GM19238 (cell line): Measurements from ENCODE around the gene ENTPD7.

ENCODE experiments used
- DNase-seq: peaks from one replicate; pipeline ENCODE4 v3.0.0; 2011; ENCODE audit warnings: low spot score; ENCODE audit not compliant: insufficient read length

ENTPD7 gene

GRCh38 chr10:99648717-99649116, 10.6 kb upstream of the ENTPD7 start:
- no peak for DNase-seq

GRCh38 chr10:99652800-99653390, 6.4 kb upstream of the ENTPD7 start:
- DNase-seq: no peak

GRCh38 chr10:99654390-99655175, 4.7 kb upstream of the ENTPD7 start:
- no peak for DNase-seq

GRCh38 chr10:99656199-99657064, 2.9 kb upstream of the ENTPD7 start:
- no peak for DNase-seq

- DNase-seq: no peak
Measured at GRCh38 chr10:99658622-99659030, 683 bp upstream of the ENTPD7 start.

GRCh38 chr10:99659868-99660366, 608 bp downstream of the ENTPD7 start:
- no peak for DNase-seq

GRCh38 chr10:99660662-99661376, 1.5 kb downstream of the ENTPD7 start:
- DNase-seq: no peak

- DNase-seq: no peak
Measured at GRCh38 chr10:99661377-99661763, 2.1 kb downstream of the ENTPD7 start.

GRCh38 chr10:99665304-99665703, 6.0 kb downstream of the ENTPD7 start:
- no peak for DNase-seq

- DNase-seq: no peak
Measured at GRCh38 chr10:99667108-99667751, 7.9 kb downstream of the ENTPD7 start.

- DNase-seq: no peak
Measured at GRCh38 chr10:99671386-99671785, 12.1 kb downstream of the ENTPD7 start.

GRCh38 chr10:99672884-99673283, 13.6 kb downstream of the ENTPD7 start:
- no peak for DNase-seq

- no peak for DNase-seq
Measured at GRCh38 chr10:99673492-99673891, 14.2 kb downstream of the ENTPD7 start.

GRCh38 chr10:99674762-99675161, 15.5 kb downstream of the ENTPD7 start:
- DNase-seq: no peak

- no peak for DNase-seq
Measured at GRCh38 chr10:99676426-99676825, 17.1 kb downstream of the ENTPD7 start.

GRCh38 chr10:99676895-99677294, 17.6 kb downstream of the ENTPD7 start:
- DNase-seq: no peak

GRCh38 chr10:99678921-99679320, 19.6 kb downstream of the ENTPD7 start:
- DNase-seq: no peak

- DNase-seq: no peak
Measured at GRCh38 chr10:99681553-99681952, 22.2 kb downstream of the ENTPD7 start.

- DNase-seq: no peak
Measured at GRCh38 chr10:99682032-99682431, 22.7 kb downstream of the ENTPD7 start.

- DNase-seq: no peak
Measured at GRCh38 chr10:99682752-99683151, 23.4 kb downstream of the ENTPD7 start.

GRCh38 chr10:99685597-99685967, 26.3 kb downstream of the ENTPD7 start:
- no peak for DNase-seq
